Trophoblast cell (in vitro differentiated cells and primary cell): ENCODE results near the gene EPB41L4A.
A peak's percentile ranks its signal among the peaks of the same experiment; 100 is the strongest.

Experiments used
- DNase-seq, 2 donors: peaks; one replicate each; pipeline ENCODE4 v3.0.0-alpha.2; 2016
- H2AFZ ChIP-seq: 2 replicates; pipeline ENCODE4 v1.6.1; 2013; ENCODE audit warnings: low read length, moderate library complexity, mild to moderate bottlenecking; ENCODE audit not compliant: insufficient read depth, poor library complexity
- H2AK5ac ChIP-seq: 2 replicates; pipeline ENCODE4 v1.6.1; 2013; ENCODE audit warnings: mild to moderate bottlenecking, low read length
- H2BK120ac ChIP-seq: 2 replicates; pipeline ENCODE4 v1.6.1; 2013; ENCODE audit warnings: low read length, mild to moderate bottlenecking, moderate library complexity; ENCODE audit not compliant: insufficient read depth, poor library complexity
- H2BK12ac ChIP-seq: 2 replicates; pipeline ENCODE4 v1.6.1; 2013; ENCODE audit warnings: mild to moderate bottlenecking, low read length, moderate library complexity
- H2BK5ac ChIP-seq: 2 replicates; pipeline ENCODE4 v1.6.1; 2013; ENCODE audit warnings: low read length, low read depth, moderate library complexity, mild to moderate bottlenecking; ENCODE audit not compliant: poor library complexity
- H3K14ac ChIP-seq: 2 replicates; pipeline ENCODE4 v1.6.1; 2013; ENCODE audit warnings: mild to moderate bottlenecking, low read length
- H3K18ac ChIP-seq: 2 replicates; pipeline ENCODE4 v1.6.1; 2013; ENCODE audit warnings: mild to moderate bottlenecking, low read length
- H3K23ac ChIP-seq: 2 replicates; pipeline ENCODE4 v1.6.1; 2013; ENCODE audit warnings: low read length
- H3K27ac ChIP-seq: 2 replicates; pipeline ENCODE4 v1.5.1; 2013; ENCODE audit warnings: low read depth, mild to moderate bottlenecking, inconsistent platforms, low read length, moderate library complexity
- H3K27me3 ChIP-seq: 2 replicates; pipeline ENCODE4 v1.6.1; 2013; ENCODE audit warnings: inconsistent platforms, mild to moderate bottlenecking, low read length, moderate library complexity; ENCODE audit not compliant: insufficient read depth
- H3K36me3 ChIP-seq, 2 experiments: 1 replicate in 1 of 2; 2 replicates in 1 of 2; pipeline ENCODE4 v1.6.1; 2013; ENCODE audit warnings: low read length in 2 of 2, mild to moderate bottlenecking in 2 of 2, moderate library complexity in 1 of 2; ENCODE audit not compliant: insufficient read depth in 2 of 2, control insufficient read depth in 1 of 2
- H3K4ac ChIP-seq: 2 replicates; pipeline ENCODE4 v1.6.1; 2013; ENCODE audit warnings: low read depth, mild to moderate bottlenecking, low read length, moderate library complexity
- H3K4me1 ChIP-seq, 2 experiments: 1 replicate in 1 of 2; 2 replicates in 1 of 2; pipeline ENCODE4 v1.6.1; 2013; ENCODE audit warnings: low read length in 2 of 2, mild to moderate bottlenecking in 2 of 2, moderate library complexity in 1 of 2; ENCODE audit not compliant: insufficient read depth in 2 of 2, control insufficient read depth in 1 of 2
- H3K4me2 ChIP-seq: 2 replicates; pipeline ENCODE4 v1.6.1; 2013; ENCODE audit warnings: inconsistent platforms, mild to moderate bottlenecking, low read length, moderate library complexity
- H3K4me3 ChIP-seq: 2 replicates; pipeline ENCODE4 v1.5.1; 2013; ENCODE audit warnings: mild to moderate bottlenecking, low read depth, low read length, inconsistent platforms
- H3K79me1 ChIP-seq: one replicate; pipeline ENCODE4 v1.6.1; 2013; ENCODE audit warnings: low read length
- H3K79me2 ChIP-seq: 2 replicates; pipeline ENCODE4 v1.6.1; 2013; ENCODE audit warnings: low read length, mild to moderate bottlenecking; ENCODE audit not compliant: control insufficient read depth, insufficient read depth, poor library complexity
- H3K9ac ChIP-seq: 2 replicates; pipeline ENCODE4 v1.6.1; 2013; ENCODE audit warnings: mild to moderate bottlenecking, low read length
- H3K9me3 ChIP-seq: 2 replicates; pipeline ENCODE4 v1.6.1; 2013; ENCODE audit warnings: low read depth, mild to moderate bottlenecking, control low read depth, inconsistent platforms, low read length; ENCODE audit not compliant: insufficient read depth
- H4K12ac ChIP-seq: 2 replicates; pipeline ENCODE4 v1.6.1; 2013; ENCODE audit warnings: low read depth, mild to moderate bottlenecking, low read length, moderate library complexity
- H4K8ac ChIP-seq: 2 replicates; pipeline ENCODE4 v1.6.1; 2013; ENCODE audit warnings: low read depth, mild to moderate bottlenecking, low read length, moderate library complexity
- H4K91ac ChIP-seq: one replicate; pipeline ENCODE4 v1.6.1; 2013; ENCODE audit warnings: low read depth, mild to moderate bottlenecking, low read length, moderate library complexity
- WGBS: extraction: QIAGEN DNeasy Blood & Tissue Kit; methylation state at CpG from one replicate; pipeline ENCODE4 v1.1.7; 2013; ENCODE audit warnings: missing lambda C conversion rate; ENCODE audit not compliant: insufficient read length, insufficient coverage; ENCODE audit errors: extremely low coverage; 5-methylcytosine and 5-hydroxymethylcytosine counted together

The EPB41L4A gene

DNA sequence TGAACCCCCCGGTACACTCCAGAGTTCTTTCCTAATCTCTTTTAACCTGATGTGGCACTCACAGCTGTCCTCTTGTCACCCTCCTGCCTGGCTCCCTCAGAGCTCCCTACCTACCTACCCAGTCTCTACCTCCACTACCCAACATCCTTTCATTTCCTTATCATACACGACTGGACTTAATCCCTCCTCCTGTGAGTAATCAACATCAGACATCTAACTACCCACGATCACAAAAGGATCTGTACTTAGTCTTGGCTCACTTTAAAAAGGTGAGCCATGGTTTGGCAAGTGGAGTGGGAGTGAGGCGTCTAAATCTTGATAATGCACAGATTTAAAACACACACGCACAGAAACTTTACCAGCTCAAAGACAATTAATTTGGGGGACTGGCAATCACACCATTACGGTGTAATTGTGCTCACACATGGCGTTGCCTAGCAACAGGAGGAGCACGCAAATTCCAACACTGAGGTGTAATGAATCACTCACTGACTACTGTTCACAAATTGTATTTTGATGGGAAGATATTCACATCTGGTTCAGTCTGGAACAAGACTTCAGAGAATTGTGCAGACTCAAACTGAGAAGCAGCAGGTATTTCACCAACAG lies 235.9 kb downstream of the EPB41L4A start:
- no peaks in the 10 kb centered on the region for H3K36me3 ChIP-seq
- no peak overlapping the region for H3K23ac ChIP-seq
- H4K8ac ChIP-seq: no peak overlapping the region
- H3K79me2 ChIP-seq: no peaks in the 10 kb centered on the region
- H3K9me3 ChIP-seq: no peaks in the 10 kb centered on the region
- no peak overlapping the region for H2BK12ac ChIP-seq
- WGBS: no CpG with 5 or more reads among the region's 8 CpGs
- no peak overlapping the region for H3K4ac ChIP-seq
- H2BK5ac ChIP-seq: no peak overlapping the region
- no peak overlapping the region for H2AK5ac ChIP-seq
- H3K14ac ChIP-seq: no peak overlapping the region
- no peak overlapping the region for H2BK120ac ChIP-seq
- H3K4me3 ChIP-seq: no peak overlapping the region
- no peaks in the 10 kb centered on the region for H3K4me1 ChIP-seq
- H3K9ac ChIP-seq: no peak overlapping the region
- H3K27me3 ChIP-seq: no peaks in the 10 kb centered on the region
- H2AFZ ChIP-seq: no peak overlapping the region
- H3K18ac ChIP-seq: no peak overlapping the region
- peak; percentile 67 to 88 for DNase-seq
- H3K27ac ChIP-seq: no peak overlapping the region
- no peak overlapping the region for H4K12ac ChIP-seq
- no peak overlapping the region for H3K4me2 ChIP-seq
- no peak overlapping the region for H4K91ac ChIP-seq
- H3K79me1 ChIP-seq: no peaks in the 10 kb centered on the region

DNA sequence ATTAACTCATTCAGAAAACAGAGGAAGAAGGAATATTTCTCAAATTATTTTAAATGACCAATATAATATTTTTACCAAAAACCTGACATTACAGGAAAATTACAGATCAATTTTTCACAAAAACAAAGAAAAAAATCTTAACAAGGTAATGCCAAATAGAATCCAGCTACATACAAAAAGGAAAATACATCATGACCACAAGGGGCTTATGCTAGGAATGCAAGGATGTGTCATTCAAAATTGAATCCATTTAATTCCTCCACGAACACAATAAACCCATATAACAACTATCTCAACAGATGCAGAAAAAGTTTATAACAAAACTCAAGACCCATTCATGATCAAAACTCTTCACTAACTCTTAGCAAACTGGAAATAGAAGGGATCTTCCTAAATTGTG lies 239.8 kb downstream of the EPB41L4A start:
- DNase-seq: no peak
- no peak overlapping the region for H2AK5ac ChIP-seq
- H3K23ac ChIP-seq: no peak overlapping the region
- WGBS: no CpG with 5 or more reads among the region's 1 CpG
- no peak overlapping the region for H2BK12ac ChIP-seq
- no peak overlapping the region for H2BK5ac ChIP-seq
- H3K18ac ChIP-seq: no peak overlapping the region
- H3K14ac ChIP-seq: no peak overlapping the region
- H4K12ac ChIP-seq: no peak overlapping the region
- no peak overlapping the region for H4K91ac ChIP-seq
- H2AFZ ChIP-seq: no peak overlapping the region
- no peaks in the 10 kb centered on the region for H3K4me1 ChIP-seq
- no peaks in the 10 kb centered on the region for H3K9me3 ChIP-seq
- H3K79me1 ChIP-seq: no peaks in the 10 kb centered on the region
- no peaks in the 10 kb centered on the region for H3K36me3 ChIP-seq
- H4K8ac ChIP-seq: no peak overlapping the region
- no peaks in the 10 kb centered on the region for H3K27me3 ChIP-seq
- H3K4ac ChIP-seq: no peak overlapping the region
- H2BK120ac ChIP-seq: no peak overlapping the region
- H3K9ac ChIP-seq: no peak overlapping the region
- H3K27ac ChIP-seq: no peak overlapping the region
- H3K79me2 ChIP-seq: no peaks in the 10 kb centered on the region
- H3K4me3 ChIP-seq: no peak overlapping the region
- H3K4me2 ChIP-seq: no peak overlapping the region

DNA sequence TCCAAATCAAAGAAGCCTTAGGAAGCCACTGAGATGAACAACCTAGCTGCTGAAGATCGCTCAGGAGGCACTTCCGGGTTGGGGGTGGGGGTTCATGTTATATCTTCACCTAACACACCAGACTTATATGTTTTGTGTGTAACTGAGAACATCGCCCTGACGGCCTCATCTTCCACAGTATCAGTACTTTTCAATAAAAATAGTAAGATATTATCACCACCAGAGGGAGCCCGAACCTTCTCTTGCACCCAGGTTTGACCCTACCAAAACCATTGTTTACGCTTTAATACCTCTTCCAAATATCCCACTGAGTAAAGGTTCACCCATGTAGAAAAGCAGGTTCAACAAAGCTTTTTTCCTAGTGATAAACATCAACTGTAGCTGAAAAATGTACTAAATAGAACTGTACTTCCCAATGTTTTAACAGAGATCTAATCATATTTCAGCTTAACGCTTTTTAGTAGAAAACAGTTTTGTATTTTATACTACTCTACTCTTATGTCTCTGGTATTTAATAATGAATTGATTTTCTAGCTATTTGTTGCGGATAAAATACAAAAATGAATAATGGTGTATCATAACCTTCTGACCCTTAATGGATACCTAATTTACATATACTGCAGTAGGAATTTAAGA lies 244.0 kb downstream of the EPB41L4A start:
- no peak overlapping the region for H3K27ac ChIP-seq
- H3K9ac ChIP-seq: no peak overlapping the region
- no peak overlapping the region for H3K23ac ChIP-seq
- H4K91ac ChIP-seq: no peak overlapping the region
- no peak overlapping the region for H3K4me2 ChIP-seq
- H3K4me3 ChIP-seq: no peak overlapping the region
- no peak overlapping the region for H2BK12ac ChIP-seq
- H4K8ac ChIP-seq: no peak overlapping the region
- H3K36me3 ChIP-seq: no peaks in the 10 kb centered on the region
- no peak overlapping the region for H2BK120ac ChIP-seq
- no peak overlapping the region for H3K4ac ChIP-seq
- H2BK5ac ChIP-seq: no peak overlapping the region
- H3K18ac ChIP-seq: no peak overlapping the region
- no peaks in the 10 kb centered on the region for H3K79me2 ChIP-seq
- DNase-seq: peak; percentile 71 to 97
- H3K9me3 ChIP-seq: no peaks in the 10 kb centered on the region
- no peak overlapping the region for H2AK5ac ChIP-seq
- no CpG with 5 or more reads among the region's 8 CpGs for WGBS
- H3K4me1 ChIP-seq: no peaks in the 10 kb centered on the region
- no peak overlapping the region for H3K14ac ChIP-seq
- no peaks in the 10 kb centered on the region for H3K79me1 ChIP-seq
- no peaks in the 10 kb centered on the region for H3K27me3 ChIP-seq
- H2AFZ ChIP-seq: no peak overlapping the region
- no peak overlapping the region for H4K12ac ChIP-seq

DNA sequence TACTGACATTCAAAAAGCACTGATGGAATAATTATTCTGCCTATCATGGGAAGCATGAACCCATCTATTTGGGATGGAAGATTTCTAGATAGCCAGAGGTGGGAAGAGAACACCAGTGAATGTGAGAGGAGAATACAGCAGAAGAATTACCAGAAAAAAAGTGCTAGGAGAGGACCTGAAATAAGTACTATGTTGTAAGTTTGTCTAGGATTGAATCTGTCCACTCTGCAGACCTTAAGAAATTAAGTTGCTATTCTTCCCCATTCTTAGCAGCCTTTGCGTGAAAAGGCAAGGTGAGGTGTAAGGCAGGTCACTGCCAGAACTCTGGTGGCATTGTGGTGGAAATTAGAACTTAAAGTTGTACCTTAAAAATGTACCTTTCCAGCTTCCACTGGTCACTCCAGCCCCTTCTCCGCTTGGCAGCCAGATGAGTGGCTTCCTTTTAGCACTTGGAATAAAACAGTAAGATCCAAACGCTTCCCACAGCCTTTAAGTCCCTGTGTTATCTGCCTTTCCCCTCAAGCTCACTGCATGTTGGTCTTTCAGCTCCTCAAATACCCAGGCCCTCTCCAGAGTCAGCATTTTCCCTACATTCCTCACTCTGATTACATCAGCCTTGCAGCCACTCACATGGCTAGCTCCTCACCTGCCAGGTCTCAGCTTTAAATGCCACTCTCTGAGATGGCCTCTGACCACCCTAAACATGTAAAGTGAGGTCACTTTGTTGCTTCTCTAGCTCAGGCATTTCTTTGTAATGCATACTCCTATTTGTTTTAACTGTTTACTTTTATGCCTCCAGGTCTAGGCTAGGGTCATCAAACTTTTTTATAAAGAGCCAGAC lies 253.0 kb downstream of the EPB41L4A start:
- Histone ChIP-seq H4K12ac (no peak overlapping the region), H3K79me2 (peaks cover 4% of the 10 kb centered on the region), H4K8ac (no peak overlapping the region), H3K4me1 (peaks cover 3 to 6% of the 10 kb centered on the region in 2 experiments), H4K91ac (peak overlapping the region; percentile 52), H3K9me3 (no peaks in the 10 kb centered on the region), H3K23ac (no peak overlapping the region), H3K4ac (no peak overlapping the region), H3K14ac (no peak overlapping the region), H3K27me3 (no peaks in the 10 kb centered on the region), H2AFZ (no peak overlapping the region), H2BK12ac (no peak overlapping the region), H3K9ac (no peak overlapping the region), H3K18ac (no peak overlapping the region), H2BK5ac (no peak overlapping the region), H2BK120ac (no peak overlapping the region), H3K4me3 (no peak overlapping the region), H2AK5ac (no peak overlapping the region), H3K36me3 (peaks cover 3 to 14% of the 10 kb centered on the region in 2 experiments), H3K27ac (peak overlapping the region; percentile 69), H3K4me2 (no peak overlapping the region), H3K79me1 (peaks cover 4% of the 10 kb centered on the region)
- peak; percentile 7 to 58 for DNase-seq
- no CpG with 5 or more reads among the region's 3 CpGs for WGBS
